ENCODE results near the gene UNC45B. TPM values are rescaled to one million over a fixed set of nuclear protein-coding genes. Genes with fewer than 3 reads are reported as not detected.

The UNC45B gene
- total RNA-seq, 2 donors from 2014 or later: not detected

DNA sequence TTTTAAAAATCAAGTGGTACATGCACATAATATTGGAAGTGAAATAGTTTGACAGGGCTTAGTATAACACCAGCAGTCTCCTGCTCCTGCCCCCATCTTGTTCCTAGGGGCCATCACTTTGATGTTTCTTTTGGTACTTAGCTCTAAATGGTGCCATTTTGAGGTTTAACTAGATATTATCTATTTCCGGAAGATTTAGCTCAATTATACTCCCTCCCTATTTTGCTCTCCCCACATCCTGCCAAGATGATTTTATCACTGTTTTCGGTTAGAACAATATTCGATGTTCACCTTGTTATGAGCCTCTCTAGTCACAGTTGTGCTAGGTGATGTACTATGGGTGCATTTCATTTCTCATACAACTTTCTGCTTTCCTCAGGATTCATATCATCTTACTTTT is 66.6 kb downstream of the UNC45B start:
- no peak overlapping the region for H3K9ac ChIP-seq (ENCODE audit: low read depth in 2 of 2, low read length in 2 of 2)
- H3K4me1 ChIP-seq: no peaks in the 10 kb centered on the region
- no peak for TF ChIP-seq CTCF (IDR thresholded peaks at IDR 0.05)
- DNase-seq: no peak
- peak overlapping the region; percentile 13 for H3K27ac ChIP-seq
- no peaks in the 10 kb centered on the region for H3K9me3 ChIP-seq
- H3K36me3 ChIP-seq: no peaks in the 10 kb centered on the region
- H3K27me3 ChIP-seq: no peaks in the 10 kb centered on the region
- intact Hi-C loops (cut with DNase I): no loop called here
- H3K4me3 ChIP-seq: no peak overlapping the region

GRCh38 chr17:35214631-35215273 is 67.1 kb downstream of the UNC45B start:
- Histone ChIP-seq H3K9ac (ENCODE audit: low read depth in 2 of 2, low read length in 2 of 2) (no peak overlapping the region), H3K4me3 (no peak overlapping the region), H3K27ac (peak overlapping the region; percentile 13), H3K27me3 (no peaks in the 10 kb centered on the region), H3K36me3 (no peaks in the 10 kb centered on the region), H3K9me3 (no peaks in the 10 kb centered on the region), H3K4me1 (no peaks in the 10 kb centered on the region)
- intact Hi-C loops (cut with DNase I): no loop called here
- no peak for DNase-seq
- no peak for TF ChIP-seq CTCF (IDR thresholded peaks at IDR 0.05)

DNA sequence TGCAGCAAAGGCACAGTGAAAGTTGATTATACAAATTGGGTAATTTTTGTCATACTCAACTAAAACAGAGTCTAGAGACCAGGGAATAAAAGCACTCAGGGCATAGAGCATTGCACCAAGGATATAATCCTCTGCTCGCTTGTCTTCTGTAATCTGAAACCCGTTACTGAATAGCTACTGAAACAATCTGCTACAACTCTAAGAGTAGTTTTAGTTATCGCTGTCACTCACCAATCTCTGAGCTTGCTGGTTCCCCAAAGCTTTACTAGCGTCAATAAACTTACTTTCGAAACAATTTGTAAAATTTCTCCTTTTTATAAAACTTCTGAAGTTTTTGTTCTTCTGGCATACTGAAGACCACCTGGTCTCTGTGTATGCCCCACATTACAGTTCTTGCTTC is 69.5 kb downstream of the UNC45B start:
- Histone ChIP-seq H3K4me1 (no peaks in the 10 kb centered on the region), H3K36me3 (no peaks in the 10 kb centered on the region), H3K27me3 (no peaks in the 10 kb centered on the region), H3K9me3 (no peaks in the 10 kb centered on the region), H3K4me3 (no peak overlapping the region), H3K27ac (no peak overlapping the region), H3K9ac (ENCODE audit: low read depth in 2 of 2, low read length in 2 of 2) (no peak overlapping the region)
- no peak for TF ChIP-seq CTCF (IDR thresholded peaks at IDR 0.05)
- no peak for DNase-seq
- intact Hi-C loops (cut with DNase I): no loop called here

- Histone ChIP-seq H3K9ac (ENCODE audit: low read depth in 2 of 2, low read length in 2 of 2) (no peak overlapping the region), H3K4me3 (no peak overlapping the region), H3K4me1 (no peaks in the 10 kb centered on the region), H3K27ac (no peak overlapping the region), H3K36me3 (no peaks in the 10 kb centered on the region), H3K9me3 (no peaks in the 10 kb centered on the region), H3K27me3 (no peaks in the 10 kb centered on the region)
- no peak for TF ChIP-seq CTCF (IDR thresholded peaks at IDR 0.05)
- intact Hi-C loops (cut with DNase I): no loop called here
- no peak for DNase-seq
These were observed 71.3 kb downstream of the UNC45B start for GRCh38 chr17:35218915-35219314.

DNA sequence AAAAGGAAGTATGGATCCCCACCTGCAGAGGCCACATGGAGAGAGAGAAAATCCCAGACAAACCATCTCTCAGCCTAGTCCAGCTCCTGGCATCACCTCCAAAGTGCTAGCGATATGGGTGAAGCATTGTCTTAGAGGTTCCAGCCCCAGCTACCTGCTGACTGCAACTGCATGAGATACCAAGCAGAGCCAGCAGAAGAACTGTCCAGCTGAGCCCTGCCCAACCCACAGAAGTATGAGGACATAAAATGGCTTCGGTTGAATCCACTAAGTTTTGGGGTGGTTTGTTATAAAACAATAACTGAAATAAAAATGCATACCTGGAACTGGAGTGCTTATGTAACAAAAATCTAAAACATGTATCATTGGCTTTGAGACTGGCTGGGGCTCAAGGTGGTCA is 74.8 kb downstream of the UNC45B start:
- no peak for TF ChIP-seq CTCF (IDR thresholded peaks at IDR 0.05)
- H3K27ac ChIP-seq: no peak overlapping the region
- no peaks in the 10 kb centered on the region for H3K36me3 ChIP-seq
- H3K9me3 ChIP-seq: no peaks in the 10 kb centered on the region
- no peaks in the 10 kb centered on the region for H3K27me3 ChIP-seq
- no peaks in the 10 kb centered on the region for H3K4me1 ChIP-seq
- no peak for DNase-seq
- H3K4me3 ChIP-seq: no peak overlapping the region
- intact Hi-C loops (cut with DNase I): no loop called here
- H3K9ac ChIP-seq (ENCODE audit: low read depth in 2 of 2, low read length in 2 of 2): no peak overlapping the region

Data from colonic mucosa (tissue), 4 donors.